Stimulated activated CD4-positive, alpha-beta T cell treated with anti-CD3 and anti-CD28 coated beads, Interleukin-12 subunit alpha, Interleukin-12 subunit beta, amount 100 ng/mL, for 24 hours (primary cell): ENCODE results near the gene TNNI3K.

Source experiments
- DNase-seq, 2 experiments: peaks; one replicate each; pipeline ENCODE4 v3.0.0-alpha.2; 2020; ENCODE audit warnings: low read depth in 2 of 2

Gene TNNI3K

DNA sequence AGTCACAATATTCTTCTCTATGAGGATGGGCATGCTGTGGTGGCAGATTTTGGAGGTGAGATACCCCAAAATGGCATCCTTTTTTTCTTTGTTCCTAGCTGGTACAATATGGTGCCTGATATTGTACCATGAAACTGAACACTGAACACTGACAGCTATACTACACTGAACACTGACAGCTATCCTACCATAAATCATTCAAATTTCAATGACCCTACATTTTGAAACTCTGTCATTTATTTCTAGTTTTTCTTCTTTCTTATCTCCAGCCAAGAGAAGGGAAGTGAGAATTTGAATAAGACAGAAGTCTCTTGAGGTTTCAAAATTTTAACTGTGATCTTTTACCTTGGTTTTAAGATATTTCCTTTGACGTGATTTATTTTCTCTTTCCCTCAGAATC, 200.9 kb downstream of the TNNI3K start:
- no peak for DNase-seq

DNA sequence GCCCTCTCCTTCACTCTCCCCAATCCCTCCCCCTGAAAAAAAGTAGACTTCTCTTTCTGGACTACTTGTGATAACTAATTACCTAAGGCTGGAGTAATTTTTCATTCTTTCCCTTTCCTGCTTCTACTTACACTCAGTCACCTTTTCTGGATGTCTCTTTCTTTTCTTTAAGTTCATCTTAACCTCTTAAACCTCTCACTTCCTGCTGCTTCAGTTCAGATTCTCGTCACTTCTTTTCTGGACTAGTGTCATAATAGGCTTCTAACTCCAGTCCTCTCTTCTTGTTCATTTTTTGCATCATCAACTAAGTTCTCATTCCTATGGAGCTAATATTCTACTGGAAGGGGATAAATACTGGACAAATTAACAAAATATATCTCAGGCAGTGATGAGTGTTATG, 201.8 kb downstream of the TNNI3K start:
- no peak for DNase-seq

DNA sequence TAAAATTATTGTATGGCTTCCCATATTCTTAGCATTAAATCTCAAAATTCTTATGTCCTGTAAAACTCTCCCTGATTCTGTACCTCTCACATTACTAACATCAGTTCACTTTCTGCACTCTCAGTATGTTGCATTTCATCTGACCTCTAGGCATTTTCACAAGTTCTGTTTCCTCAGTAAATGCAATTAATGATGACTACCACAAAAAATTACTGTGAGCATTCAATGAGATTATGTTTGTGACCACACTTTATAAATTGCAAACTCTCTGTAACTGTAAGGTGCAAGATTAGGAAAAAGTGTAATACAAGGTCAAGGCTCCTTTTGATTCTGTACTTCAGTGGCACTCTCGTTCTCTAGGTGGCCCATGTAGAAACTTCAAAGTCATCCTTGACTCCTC, 216.8 kb downstream of the TNNI3K start:
- no peak for DNase-seq

DNA sequence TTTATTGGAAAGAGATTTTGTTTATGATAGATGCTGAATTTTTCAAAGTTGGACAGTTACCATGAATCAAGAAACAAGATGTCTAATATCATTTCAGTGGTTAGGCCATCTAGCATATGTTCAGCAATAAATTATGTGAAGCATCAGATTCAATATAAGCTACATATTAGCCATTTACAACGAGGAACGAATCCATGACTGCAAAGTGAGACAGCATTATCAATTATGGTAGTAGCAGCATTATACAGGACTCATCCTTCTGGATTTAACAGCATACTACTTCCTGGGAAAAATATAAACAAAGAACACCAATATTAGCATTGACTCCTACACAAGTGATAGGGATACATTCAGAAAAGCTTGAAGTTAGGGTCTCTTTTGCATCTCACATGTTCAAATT, 218.1 kb downstream of the TNNI3K start:
- no peak for DNase-seq

DNA sequence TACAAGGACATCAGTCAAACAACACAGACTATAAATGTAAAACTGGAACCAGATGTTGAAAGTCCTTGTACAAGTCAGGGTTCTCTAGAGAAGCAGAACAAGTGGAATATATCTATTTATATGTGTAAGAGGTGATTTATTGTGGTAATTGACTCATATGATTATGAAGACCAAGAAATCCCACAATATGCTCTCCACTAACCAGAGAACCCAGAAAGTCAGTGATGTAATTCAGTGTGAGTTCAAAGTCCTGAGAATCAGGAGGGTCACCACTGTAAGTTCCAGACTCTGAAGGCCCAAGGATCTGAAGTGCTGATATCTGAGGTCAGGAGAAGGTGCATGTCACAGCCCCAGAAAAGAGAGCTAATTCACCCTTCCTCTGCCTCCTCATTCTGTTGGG, 220.2 kb downstream of the TNNI3K start:
- no peak for DNase-seq

DNA sequence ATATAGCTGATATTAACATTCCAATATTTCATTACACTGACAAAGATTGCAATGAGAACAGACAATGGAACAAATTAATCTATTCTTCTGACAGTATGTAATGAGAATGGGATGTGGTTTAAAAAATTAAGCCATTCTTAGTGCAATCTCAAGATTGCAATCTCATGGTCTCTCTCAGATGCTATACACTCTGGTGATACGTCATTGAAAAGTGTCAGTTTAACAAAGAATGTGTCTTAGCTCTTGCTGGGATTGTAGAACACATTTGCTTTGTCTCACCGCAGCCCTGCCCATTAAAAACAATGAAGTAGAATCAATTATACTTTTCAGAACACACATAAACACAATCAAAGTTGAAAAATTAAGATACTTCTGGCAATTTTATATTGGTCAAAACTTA, 222.1 kb downstream of the TNNI3K start:
- DNase-seq: no peak

DNA sequence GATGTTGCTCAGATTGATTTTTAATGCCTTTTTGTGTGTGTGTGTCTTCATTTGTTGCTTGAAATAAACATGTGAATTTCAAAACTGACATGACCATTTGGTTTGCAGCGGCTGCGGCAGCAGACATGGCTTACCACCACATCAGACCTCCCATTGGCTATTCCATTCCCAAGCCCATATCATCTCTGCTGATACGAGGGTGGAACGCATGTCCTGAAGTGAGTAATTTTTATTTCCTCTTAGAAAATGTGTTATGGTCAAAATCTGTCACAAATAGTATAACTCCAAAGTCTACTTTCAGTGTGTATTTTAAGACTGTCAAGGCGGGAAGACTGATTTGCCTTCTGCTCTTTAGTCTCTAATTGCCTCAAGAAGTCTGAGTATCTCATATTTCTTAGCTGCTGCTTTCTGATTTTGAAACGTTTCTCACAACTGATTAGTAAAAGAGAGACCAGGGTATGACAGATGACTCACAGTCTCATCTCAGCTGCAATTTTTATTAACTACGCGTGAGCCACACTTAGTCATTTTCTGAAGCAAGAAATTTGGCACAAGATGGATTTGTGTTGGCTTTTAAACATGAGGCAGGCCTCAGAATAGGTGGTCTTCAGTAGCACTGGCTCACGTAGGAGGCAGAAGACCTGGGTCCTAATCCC, 228.3 kb downstream of the TNNI3K start:
- DNase-seq: no peak

DNA sequence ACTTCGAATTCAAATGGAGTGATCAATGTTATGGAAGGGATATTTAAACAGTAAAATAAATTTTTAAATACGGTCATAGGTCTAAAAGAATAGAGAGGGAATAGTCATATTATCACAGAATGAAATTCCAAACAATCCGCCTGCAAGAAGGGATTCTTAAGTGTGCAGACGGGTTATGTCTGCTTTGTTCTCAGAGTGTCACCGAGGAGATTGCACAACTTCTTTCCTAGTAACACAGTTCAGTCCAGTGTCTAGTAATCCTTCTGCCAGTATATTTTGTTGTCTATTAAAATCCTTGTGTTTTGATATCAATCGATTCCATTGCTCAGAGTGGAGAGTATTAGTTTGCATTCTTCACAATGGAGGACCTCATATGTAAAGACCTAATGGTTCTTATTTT, 228.8 kb downstream of the TNNI3K start:
- no peak for DNase-seq

DNA sequence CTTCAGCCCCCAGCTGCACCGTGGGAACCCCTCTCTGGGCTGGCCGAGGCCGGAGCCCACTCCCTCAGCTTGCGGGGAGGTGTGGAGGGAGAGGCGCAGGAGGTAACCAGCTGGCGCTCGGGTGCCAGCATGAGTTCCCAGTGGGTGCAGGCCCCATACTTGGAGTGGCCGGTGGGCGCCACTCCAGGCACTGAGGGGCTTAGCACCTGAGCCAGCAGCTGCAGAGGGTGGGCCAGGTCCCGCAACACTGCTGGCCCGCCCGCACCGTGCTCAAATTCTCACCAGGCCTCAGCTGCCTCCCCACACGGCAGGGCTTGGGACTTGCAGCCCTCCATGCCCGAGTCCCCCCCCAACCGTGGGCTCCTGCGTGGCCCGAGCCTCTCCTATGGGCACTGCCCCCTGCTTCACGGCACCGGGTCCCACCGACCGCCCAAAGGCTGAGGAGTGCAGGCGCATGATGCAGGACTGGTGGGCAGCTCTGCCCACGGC, 230.1 kb downstream of the TNNI3K start:
- DNase-seq: no peak

DNA sequence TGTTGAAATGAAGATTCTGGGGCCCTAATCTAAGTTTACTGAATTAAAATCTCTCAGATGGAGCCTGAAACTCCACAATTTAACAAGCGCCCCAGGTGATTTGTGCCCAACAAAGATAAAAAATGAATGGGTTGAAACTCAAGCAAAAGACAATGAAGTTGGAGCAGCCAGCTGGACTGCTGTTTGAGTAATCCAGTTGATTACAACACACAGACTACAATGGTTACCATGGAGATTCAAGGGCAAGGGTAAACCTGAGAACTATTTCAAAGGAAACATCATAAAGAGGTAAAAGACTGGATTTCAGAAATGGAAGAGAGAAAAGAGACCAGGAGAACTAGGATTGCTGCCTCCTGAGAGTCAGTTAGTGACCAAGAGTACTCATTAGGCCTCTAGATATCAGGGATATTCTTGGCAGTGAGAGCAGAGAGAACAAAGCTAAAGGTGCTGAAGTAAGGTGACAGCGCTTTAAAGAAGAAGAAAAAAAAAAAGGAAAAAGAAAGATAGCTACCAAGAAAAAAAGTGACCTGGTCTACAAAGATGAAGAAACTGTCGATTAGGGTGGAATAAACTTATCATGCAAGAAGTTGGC, 232.7 kb downstream of the TNNI3K start:
- DNase-seq: no peak

DNA sequence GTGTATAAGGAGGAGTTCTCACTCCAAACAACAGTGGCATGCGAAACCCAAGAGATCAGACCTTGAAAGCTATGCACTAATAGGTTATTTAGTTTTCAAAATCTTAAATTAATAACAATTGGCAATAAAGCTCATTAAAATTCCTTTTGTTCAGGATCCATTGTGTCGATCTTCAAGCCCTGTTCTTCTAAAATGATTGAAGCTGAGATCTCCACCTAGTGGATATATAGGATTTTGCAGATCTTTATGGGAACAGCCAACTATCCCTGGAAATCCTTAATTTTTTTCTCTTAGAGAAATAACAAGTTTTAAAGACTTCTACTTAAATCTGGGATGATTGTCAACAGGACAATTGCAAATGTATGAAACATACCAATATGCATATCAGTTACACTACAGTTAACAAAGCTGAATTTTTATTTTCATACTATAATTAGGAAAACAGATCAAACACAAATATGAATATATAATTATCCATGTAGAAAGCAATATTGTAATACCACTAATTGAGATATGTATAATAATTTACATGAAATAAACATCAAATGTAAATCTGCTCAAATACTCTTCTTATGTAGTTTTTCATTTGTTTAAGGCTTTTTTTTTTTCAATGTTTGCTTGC, 233.9 kb downstream of the TNNI3K start:
- DNase-seq: no peak

DNA sequence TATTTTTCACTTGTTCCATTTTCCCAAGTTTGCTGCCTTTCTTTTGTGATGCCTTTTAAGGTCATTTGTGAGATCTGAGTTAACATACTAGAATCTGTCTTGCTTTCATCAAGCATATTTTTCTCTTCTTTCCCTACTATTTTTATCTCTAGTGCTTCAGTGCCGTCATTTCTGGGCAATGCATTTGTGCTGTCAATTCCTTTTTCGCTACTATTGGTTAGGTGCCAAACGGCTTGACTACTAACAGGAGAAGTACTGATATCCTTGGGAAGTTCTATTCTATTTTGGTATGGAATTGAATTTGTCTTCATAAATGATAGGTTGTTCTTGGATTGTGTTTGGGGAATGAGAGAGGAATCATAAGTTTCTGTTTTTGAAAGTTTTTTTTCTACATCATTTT, 235.1 kb downstream of the TNNI3K start:
- no peak for DNase-seq

DNA sequence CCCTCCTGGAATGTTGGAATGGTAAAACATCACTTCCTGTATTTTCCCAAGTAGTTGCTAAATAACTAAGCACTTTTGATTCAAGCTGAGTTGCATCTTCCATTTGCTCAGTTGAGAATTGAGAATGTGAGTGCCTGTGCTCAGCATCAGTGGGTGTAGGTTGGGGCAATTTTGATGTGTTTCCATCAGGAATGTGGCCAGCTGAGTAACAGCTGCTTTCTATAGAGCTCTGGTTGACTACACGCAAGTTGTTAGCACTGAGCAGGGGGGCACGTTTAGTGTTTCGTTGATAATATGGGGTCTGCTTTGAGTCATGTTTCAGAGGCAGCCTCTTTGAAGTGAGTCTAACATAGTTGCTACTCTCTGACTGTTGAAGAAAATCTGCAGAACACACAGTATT, 235.7 kb downstream of the TNNI3K start:
- no peak for DNase-seq

DNA sequence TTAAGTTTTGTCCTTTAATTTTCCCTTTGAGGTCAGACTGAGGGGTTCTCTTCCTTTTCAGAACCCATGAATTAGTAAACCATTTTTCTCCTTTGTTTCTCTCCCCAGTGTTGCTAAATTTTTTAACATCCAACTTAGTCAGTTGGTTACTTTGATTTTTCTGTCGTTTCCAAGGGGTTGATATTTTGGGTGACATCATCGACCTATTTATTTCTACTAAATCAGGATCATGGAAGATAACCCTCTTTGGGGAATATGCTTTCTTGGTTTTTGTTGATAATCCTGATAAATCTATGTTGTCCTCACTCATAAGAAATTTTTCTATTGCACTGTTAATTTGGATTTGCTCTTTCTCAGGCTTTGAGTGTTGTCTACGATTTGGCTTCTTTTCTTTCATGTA, 236.3 kb downstream of the TNNI3K start:
- no peak for DNase-seq

DNA sequence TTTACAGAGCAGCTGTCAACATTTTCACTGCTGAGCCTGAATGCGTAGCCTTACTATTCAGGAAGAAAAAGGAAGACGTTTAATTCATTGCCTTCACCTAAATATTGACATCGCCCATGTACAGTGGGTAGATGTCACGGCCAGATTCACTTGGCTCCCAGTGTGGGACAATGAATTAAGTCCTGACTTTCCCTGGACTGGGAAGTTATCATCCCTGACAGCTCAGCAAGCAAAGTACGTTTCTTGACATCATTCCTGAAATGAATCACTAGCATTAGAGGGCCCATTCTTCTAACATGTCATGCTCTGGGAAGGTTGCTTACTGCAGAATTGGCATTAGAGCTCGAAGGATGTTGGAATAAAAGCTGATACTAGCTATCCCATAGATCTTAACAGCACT, 239.4 kb downstream of the TNNI3K start:
- DNase-seq: no peak

DNA sequence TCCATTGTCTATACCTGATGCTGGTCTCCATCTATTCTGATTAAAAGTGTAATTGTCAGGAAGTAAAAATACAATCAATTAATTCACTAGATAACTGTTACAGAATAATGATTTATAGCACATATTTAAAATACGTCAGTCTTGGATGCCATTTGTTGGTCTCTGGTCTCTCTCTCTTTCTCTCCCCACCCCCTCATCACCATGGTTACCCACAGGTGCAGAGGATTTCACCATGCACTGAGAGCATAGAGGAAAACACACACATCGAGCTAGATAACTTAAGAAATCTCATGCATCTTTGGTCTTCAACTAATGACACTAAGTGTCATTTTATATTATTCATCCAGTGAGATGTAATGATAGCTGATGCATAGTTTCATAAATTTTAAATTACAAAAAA, 243.8 kb downstream of the TNNI3K start:
- no peak for DNase-seq

DNA sequence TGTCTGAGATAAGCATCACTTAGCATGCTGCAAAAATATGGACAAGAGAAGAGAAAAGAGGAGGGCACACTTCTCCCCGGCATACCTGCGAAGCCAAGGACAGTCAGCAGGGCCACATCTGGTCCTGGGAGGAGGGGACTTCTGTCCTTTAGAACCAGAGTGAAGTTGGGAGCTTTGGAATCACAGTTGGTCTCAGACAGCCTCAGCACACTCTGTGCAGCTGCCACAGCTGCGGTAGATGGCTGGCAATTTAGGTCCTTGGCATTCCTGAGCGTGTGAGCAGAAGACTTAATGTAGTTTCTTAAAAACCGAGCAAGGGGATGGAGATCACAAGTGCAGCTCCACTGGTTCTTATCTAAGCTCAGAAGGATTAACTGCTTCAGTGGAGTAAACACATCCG, 244.9 kb downstream of the TNNI3K start:
- DNase-seq: no peak

DNA sequence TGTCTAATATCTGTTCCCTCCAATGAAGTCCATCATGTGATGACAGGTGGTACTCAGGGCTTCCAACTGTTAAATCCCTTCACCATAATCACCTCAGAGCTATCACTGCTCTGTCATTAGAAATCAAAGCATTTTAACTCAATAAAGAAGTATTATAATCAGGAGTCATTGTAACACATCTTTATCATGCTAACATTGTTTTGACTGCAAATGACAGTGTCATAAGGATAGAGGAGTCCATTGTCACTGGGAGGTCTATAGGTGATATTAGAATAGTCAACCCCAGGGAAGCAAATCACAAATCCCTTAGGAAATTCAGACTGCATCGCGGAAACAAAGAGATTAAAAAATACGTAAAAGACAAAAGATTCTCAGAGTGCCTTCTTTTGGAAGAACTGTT, 246.4 kb downstream of the TNNI3K start:
- no peak for DNase-seq

DNA sequence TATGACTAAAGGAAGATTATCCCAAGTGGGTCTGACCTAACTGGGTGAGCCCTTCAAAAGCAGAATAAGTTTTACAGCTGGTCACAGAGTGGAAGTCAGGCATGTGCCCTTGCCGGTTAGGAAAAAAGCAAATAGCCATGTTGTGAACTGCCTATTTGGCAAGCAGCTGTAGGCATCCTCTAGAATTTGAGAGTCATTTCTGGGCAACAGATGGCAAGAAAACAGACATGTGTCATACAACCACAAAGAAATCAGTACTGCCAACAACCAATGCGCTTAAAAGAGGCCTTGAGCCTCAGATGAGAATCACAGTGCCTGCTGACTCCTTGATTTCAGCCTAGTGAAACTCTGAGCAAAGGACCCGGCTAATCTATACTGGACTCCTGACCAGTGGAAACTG, 250.4 kb downstream of the TNNI3K start:
- no peak for DNase-seq

DNA sequence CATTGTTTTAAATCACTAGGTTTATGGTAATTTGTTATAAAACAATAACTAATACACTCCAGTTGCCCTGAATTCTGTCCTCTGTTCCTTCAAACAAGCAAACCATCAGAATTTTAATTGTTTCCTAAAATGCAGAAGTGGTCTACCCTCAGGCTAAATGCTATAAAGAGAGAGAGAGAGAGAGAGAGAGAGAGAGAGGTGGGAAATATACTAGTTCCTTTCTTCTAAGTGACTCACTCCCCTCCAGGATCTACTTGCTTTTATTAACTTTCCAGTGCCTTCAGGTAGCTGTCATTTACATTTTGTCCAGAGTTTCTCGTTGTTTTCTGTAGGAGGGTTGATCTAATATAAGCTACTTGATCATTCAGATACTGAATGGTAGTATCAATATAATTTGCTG, 250.8 kb downstream of the TNNI3K start:
- no peak for DNase-seq

DNA sequence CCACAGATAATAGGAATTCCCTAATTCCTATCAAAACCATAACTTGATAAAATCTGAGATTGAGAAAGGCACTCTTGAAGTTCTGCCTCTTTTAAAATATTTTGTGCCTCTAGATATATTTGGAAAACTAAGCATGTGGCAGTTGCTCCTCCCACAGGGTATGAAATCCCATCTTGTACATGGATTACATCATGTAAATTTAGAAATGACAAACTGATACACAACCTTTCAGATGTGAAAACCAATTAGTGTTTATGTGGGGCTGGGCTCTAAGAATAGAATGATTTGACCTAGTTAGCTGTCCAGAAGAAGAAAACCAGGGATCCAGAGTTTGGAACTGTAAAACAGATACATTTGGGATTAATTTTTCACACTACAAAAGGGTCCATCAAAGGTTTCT, 261.5 kb downstream of the TNNI3K start:
- DNase-seq: no peak

DNA sequence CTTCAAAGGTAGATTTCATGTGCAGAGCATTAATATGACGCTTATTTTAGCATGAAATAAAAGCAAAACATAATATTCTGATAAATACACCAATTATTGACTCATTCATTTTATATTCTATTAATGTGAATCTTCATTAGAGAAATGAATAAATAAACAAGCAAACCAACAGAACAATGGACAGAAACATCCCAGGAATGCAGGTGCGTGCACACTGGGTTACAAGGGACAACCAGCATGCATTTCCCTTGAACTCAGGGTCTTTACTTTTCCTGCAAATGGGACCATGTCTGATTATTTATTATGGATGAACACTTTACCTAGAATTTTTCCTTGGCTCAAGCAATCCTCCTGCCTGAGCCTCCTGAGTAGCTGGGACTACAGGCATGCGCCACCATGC, 263.7 kb downstream of the TNNI3K start:
- DNase-seq: no peak

DNA sequence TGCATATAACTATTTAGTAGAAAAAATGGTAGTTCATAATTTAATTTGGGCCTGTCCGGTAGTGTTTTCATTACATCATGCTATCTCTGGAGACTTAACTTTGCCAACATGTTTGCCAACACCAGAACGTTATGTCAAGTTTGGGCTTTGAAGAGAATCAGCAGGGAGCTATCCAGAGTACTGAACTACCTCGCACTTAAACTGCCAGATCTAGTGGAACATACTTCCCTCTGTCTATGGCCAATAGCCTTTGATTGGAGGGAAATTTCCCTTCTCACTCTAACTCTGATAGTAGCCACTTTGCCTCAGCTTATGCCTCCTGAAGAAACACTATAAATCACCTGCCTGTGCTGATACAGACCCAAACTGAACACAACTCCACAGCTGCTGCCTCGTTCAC, 267.2 kb downstream of the TNNI3K start:
- no peak for DNase-seq

DNA sequence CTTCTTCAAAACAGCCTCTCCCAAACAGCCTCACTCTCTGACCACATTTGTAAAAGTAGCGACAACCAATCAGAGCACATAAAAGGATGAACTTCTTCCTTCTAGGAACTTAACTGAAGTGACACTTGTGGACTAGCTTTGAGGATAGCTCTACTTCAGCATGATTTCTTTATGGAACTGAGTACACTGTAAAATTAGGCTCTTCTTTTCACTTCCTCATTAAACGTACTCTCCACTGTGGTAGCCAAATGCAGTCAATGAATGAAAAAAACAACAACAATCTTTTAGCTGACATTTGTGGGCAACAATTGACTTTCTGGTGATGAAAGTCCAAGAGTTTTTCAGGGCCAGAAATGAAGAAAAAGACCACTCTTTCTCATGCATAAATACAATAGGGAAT, 267.7 kb downstream of the TNNI3K start:
- no peak for DNase-seq
